ENCODE measurements around the gene PRDX3. TPM values are rescaled to one million over a fixed set of nuclear protein-coding genes. Genes with fewer than 3 reads are reported as not detected.

PRDX3 gene
- total RNA-seq, 2 donors from 2014 or later: 153 to 173 TPM

- Histone ChIP-seq H3K4me3 (ENCODE audit: low read length) (no peak overlapping the region), H3K27me3 (ENCODE audit: control insufficient read depth, insufficient read depth, low read length, poor library complexity, severe bottlenecking) (no peaks in the 10 kb centered on the region), H3K9me3 (ENCODE audit: control insufficient read depth, low read length) (no peaks in the 10 kb centered on the region), H3K27ac (ENCODE audit: low read depth, low read length) (no peak overlapping the region), H3K9ac (ENCODE audit: extremely low read depth, low read length, poor library complexity, severe bottlenecking) (no peak overlapping the region), H3K4me1 (ENCODE audit: control insufficient read depth, insufficient read depth, low read length) (no peaks in the 10 kb centered on the region), H3K36me3 (ENCODE audit: control insufficient read depth, insufficient read depth, low read length) (peaks cover 60% of the 10 kb centered on the region)
- WGBS, 2 experiments (ENCODE audit: insufficient coverage in 1 of 2, insufficient read length in 1 of 2): 88 to 98% methylated on average over 9 of the region's 10 CpGs
- no peaks in the 10 kb centered on the region for H3K27me3 Mint-ChIP-seq (ENCODE audit: insufficient read depth)
- no peak overlapping the region for H3K4me3 Mint-ChIP-seq
- no peak for DNase-seq
- H3K36me3 Mint-ChIP-seq (ENCODE audit: low read depth): peaks cover 74% of the 10 kb centered on the region
- TF ChIP-seq CTCF (conservative IDR thresholded peaks at IDR 0.05): no peak
- H3K4me1 Mint-ChIP-seq: peaks cover 5% of the 10 kb centered on the region
- peak overlapping the region; percentile 65 for H3K27ac Mint-ChIP-seq
- no peaks in the 10 kb centered on the region for H3K9me3 Mint-ChIP-seq
Measured at GRCh38 chr10:119131512-119132240, 46.9 kb downstream of the PRDX3 start.

GRCh38 chr10:119129721-119130120, 48.9 kb downstream of the PRDX3 start:
- Mint-ChIP-seq H3K27ac (no peak overlapping the region), H3K27me3 (ENCODE audit: insufficient read depth) (no peaks in the 10 kb centered on the region), H3K9me3 (no peaks in the 10 kb centered on the region), H3K36me3 (ENCODE audit: low read depth) (peaks cover 87% of the 10 kb centered on the region), H3K4me1 (peaks cover 5% of the 10 kb centered on the region), H3K4me3 (no peak overlapping the region)
- Histone ChIP-seq H3K9ac (ENCODE audit: extremely low read depth, low read length, poor library complexity, severe bottlenecking) (no peak overlapping the region), H3K36me3 (ENCODE audit: control insufficient read depth, insufficient read depth, low read length) (peaks cover 66% of the 10 kb centered on the region), H3K4me3 (ENCODE audit: low read length) (no peak overlapping the region), H3K27ac (ENCODE audit: low read depth, low read length) (no peak overlapping the region), H3K4me1 (ENCODE audit: control insufficient read depth, insufficient read depth, low read length) (no peaks in the 10 kb centered on the region), H3K9me3 (ENCODE audit: control insufficient read depth, low read length) (no peaks in the 10 kb centered on the region), H3K27me3 (ENCODE audit: control insufficient read depth, insufficient read depth, low read length, poor library complexity, severe bottlenecking) (no peaks in the 10 kb centered on the region)
- DNase-seq: no peak
- no peak for TF ChIP-seq CTCF (conservative IDR thresholded peaks at IDR 0.05)
- WGBS, 2 experiments (ENCODE audit: insufficient coverage in 1 of 2, insufficient read length in 1 of 2): 91 to 93% methylated on average over 2 to 4 of the region's 4 CpGs

- Histone ChIP-seq H3K9me3 (ENCODE audit: control insufficient read depth, low read length) (no peaks in the 10 kb centered on the region), H3K4me3 (ENCODE audit: low read length) (no peak overlapping the region), H3K9ac (ENCODE audit: extremely low read depth, low read length, poor library complexity, severe bottlenecking) (no peak overlapping the region), H3K27me3 (ENCODE audit: control insufficient read depth, insufficient read depth, low read length, poor library complexity, severe bottlenecking) (no peaks in the 10 kb centered on the region), H3K36me3 (ENCODE audit: control insufficient read depth, insufficient read depth, low read length) (peaks cover 65% of the 10 kb centered on the region), H3K27ac (ENCODE audit: low read depth, low read length) (no peak overlapping the region), H3K4me1 (ENCODE audit: control insufficient read depth, insufficient read depth, low read length) (no peaks in the 10 kb centered on the region)
- DNase-seq: no peak
- Mint-ChIP-seq H3K27me3 (ENCODE audit: insufficient read depth) (no peaks in the 10 kb centered on the region), H3K27ac (no peak overlapping the region), H3K4me1 (no peaks in the 10 kb centered on the region), H3K9me3 (no peaks in the 10 kb centered on the region), H3K36me3 (ENCODE audit: low read depth) (peaks cover 79% of the 10 kb centered on the region), H3K4me3 (no peak overlapping the region)
- WGBS, 2 experiments (ENCODE audit: insufficient coverage in 1 of 2, insufficient read length in 1 of 2): 92 to 93% methylated on average over 2 of the region's 2 CpGs
- no peak for TF ChIP-seq CTCF (conservative IDR thresholded peaks at IDR 0.05)
Measured at GRCh38 chr10:119125942-119126341, 52.7 kb downstream of the PRDX3 start.
